ENCODE data around the gene POLD1.

DNA sequence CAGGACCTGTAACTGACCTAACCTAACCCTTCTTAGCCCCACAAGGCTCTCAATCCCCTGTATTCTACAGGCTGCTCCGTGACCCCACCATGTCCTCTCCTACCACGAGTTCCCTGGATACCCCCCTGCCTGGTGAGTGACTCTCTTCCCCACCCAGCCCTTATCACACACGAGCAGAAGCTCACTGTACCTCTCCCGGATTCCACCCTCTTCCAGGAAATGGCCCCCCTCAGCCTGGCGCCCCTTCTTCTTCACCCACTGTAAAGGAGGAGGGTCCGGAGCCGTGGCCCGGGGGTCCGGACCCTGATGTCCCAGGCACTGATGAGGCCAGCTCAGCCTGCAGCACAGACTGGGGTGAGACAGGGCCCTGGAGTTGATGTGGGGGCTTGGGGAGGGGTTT, 6.6 kb upstream of the POLD1 start:
- TF ChIP-seq RNF2 (conservative IDR thresholded peaks at IDR 0.05; ENCODE audit: low read depth): no peak
- TF ChIP-seq ZNF777 (CRISPR knock-in tag; IDR thresholded peaks at IDR 0.05): no peak
- TF ChIP-seq, protein P1, sequence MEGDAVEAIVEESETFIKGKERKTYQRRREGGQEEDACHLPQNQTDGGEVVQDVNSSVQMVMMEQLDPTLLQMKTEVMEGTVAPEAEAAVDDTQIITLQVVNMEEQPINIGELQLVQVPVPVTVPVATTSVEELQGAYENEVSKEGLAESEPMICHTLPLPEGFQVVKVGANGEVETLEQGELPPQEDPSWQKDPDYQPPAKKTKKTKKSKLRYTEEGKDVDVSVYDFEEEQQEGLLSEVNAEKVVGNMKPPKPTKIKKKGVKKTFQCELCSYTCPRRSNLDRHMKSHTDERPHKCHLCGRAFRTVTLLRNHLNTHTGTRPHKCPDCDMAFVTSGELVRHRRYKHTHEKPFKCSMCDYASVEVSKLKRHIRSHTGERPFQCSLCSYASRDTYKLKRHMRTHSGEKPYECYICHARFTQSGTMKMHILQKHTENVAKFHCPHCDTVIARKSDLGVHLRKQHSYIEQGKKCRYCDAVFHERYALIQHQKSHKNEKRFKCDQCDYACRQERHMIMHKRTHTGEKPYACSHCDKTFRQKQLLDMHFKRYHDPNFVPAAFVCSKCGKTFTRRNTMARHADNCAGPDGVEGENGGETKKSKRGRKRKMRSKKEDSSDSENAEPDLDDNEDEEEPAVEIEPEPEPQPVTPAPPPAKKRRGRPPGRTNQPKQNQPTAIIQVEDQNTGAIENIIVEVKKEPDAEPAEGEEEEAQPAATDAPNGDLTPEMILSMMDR (CRISPR knock-in tag; IDR thresholded peaks at IDR 0.05): no peak
- TF ChIP-seq, protein P2, sequence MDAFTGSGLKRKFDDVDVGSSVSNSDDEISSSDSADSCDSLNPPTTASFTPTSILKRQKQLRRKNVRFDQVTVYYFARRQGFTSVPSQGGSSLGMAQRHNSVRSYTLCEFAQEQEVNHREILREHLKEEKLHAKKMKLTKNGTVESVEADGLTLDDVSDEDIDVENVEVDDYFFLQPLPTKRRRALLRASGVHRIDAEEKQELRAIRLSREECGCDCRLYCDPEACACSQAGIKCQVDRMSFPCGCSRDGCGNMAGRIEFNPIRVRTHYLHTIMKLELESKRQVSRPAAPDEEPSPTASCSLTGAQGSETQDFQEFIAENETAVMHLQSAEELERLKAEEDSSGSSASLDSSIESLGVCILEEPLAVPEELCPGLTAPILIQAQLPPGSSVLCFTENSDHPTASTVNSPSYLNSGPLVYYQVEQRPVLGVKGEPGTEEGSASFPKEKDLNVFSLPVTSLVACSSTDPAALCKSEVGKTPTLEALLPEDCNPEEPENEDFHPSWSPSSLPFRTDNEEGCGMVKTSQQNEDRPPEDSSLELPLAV (CRISPR knock-in tag; conservative IDR thresholded peaks at IDR 0.05; ENCODE audit: low read depth): no peak
- no peak for TF ChIP-seq RFX5 (IDR thresholded peaks at IDR 0.05; ENCODE audit: low read depth, low read length)
- no peak for TF ChIP-seq FOXK2 (IDR thresholded peaks at IDR 0.05)

Data from HepG2 (cell line).